HepG2 (cell line): ENCODE results near the gene ZNF793.

Source experiments
- BHLHE40 ChIP-seq: IDR thresholded peaks from 2 replicates; pipeline ENCODE4 v1.6.1; 2011; ENCODE audit warnings: low read length, improper control_type of control experiment
- BRCA1 ChIP-seq: sonication (generic); formaldehyde crosslinking; IDR thresholded peaks from 2 replicates; pipeline ENCODE4 v1.4.0; 2020; ENCODE audit warnings: missing genetic modification reagents
- ETV6 ChIP-seq: sonication (generic); formaldehyde crosslinking; conservative IDR thresholded peaks from 2 replicates; pipeline ENCODE4 v1.4.0; 2020; ENCODE audit warnings: missing genetic modification reagents
- NFRKB ChIP-seq: fragments of 450-650 bp; IDR thresholded peaks from 2 replicates; pipeline ENCODE4 v1.6.1; 2017
- NFYB ChIP-seq: sonication (generic); formaldehyde crosslinking; IDR thresholded peaks from 2 replicates; pipeline ENCODE4 v1.4.0; 2020; ENCODE audit warnings: missing genetic modification reagents
- SMC3 ChIP-seq: IDR thresholded peaks from 2 replicates; pipeline ENCODE4 v1.6.1; 2011; ENCODE audit warnings: low read length, improper control_type of control experiment
- SSRP1 ChIP-seq: IDR thresholded peaks from 2 replicates; pipeline ENCODE4 v1.6.1; 2016; ENCODE audit warnings: control low read depth
- TCF7 ChIP-seq: sonication (generic); IDR thresholded peaks from 2 replicates; pipeline ENCODE4 v1.6.1; 2016; ENCODE audit warnings: antibody characterized with exemption, low read depth
- ZSCAN21 ChIP-seq: sonication (generic); formaldehyde crosslinking; IDR thresholded peaks from 2 replicates; pipeline ENCODE4 v1.8.0; 2022; ENCODE audit warnings: mild to moderate bottlenecking, missing genetic modification reagents, moderate library complexity, borderline replicate concordance
- TF ChIP-seq, protein P1 (sequence below): sonication (generic); formaldehyde crosslinking; IDR thresholded peaks from 2 replicates; pipeline ENCODE4 v1.5.0; 2020; ENCODE audit warnings: mild to moderate bottlenecking, missing genetic modification reagents, moderate library complexity
- TF ChIP-seq, protein P2 (sequence below): IDR thresholded peaks from 2 replicates; pipeline ENCODE4 v1.6.1; 2012; ENCODE audit warnings: low read length, improper control_type of control experiment
- TF ChIP-seq, protein P3 (sequence below): sonication (generic); formaldehyde crosslinking; IDR thresholded peaks from 2 replicates; pipeline ENCODE4 v1.4.0; 2020; ENCODE audit warnings: low read depth, missing genetic modification reagents

DNA sequence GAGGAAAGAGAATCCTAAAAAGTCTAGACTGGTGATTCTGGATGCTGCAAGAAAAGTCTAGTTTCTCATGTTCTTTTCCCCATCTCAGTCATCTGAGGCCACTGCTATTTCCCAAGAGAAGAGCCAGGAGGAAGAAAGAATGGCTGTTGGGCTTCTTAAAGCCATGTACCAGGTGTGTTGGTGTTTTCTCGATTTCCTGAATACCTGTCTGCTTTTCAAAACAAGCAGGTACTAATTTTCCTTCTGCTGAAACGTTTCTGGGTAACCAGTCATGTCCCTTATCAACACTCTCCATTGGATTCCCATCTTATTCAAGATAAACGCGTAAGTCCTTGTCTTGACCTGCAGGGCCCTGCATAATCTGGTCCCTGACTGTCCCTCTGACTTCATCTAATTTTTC lies 36.5 kb upstream of the ZNF793 start:
- TF ChIP-seq BRCA1 (no peak), BHLHE40 (no peak), NFYB (CRISPR knock-in tag) (no peak), SSRP1 (CRISPR knock-in tag) (no peak), NFRKB (no peak), SMC3 (no peak), ETV6 (CRISPR knock-in tag) (no peak), ZSCAN21 (CRISPR knock-in tag) (no peak), TCF7 (no peak)
- TF ChIP-seq, protein P1, sequence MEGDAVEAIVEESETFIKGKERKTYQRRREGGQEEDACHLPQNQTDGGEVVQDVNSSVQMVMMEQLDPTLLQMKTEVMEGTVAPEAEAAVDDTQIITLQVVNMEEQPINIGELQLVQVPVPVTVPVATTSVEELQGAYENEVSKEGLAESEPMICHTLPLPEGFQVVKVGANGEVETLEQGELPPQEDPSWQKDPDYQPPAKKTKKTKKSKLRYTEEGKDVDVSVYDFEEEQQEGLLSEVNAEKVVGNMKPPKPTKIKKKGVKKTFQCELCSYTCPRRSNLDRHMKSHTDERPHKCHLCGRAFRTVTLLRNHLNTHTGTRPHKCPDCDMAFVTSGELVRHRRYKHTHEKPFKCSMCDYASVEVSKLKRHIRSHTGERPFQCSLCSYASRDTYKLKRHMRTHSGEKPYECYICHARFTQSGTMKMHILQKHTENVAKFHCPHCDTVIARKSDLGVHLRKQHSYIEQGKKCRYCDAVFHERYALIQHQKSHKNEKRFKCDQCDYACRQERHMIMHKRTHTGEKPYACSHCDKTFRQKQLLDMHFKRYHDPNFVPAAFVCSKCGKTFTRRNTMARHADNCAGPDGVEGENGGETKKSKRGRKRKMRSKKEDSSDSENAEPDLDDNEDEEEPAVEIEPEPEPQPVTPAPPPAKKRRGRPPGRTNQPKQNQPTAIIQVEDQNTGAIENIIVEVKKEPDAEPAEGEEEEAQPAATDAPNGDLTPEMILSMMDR (CRISPR knock-in tag), result no peak
- TF ChIP-seq, protein P2, sequence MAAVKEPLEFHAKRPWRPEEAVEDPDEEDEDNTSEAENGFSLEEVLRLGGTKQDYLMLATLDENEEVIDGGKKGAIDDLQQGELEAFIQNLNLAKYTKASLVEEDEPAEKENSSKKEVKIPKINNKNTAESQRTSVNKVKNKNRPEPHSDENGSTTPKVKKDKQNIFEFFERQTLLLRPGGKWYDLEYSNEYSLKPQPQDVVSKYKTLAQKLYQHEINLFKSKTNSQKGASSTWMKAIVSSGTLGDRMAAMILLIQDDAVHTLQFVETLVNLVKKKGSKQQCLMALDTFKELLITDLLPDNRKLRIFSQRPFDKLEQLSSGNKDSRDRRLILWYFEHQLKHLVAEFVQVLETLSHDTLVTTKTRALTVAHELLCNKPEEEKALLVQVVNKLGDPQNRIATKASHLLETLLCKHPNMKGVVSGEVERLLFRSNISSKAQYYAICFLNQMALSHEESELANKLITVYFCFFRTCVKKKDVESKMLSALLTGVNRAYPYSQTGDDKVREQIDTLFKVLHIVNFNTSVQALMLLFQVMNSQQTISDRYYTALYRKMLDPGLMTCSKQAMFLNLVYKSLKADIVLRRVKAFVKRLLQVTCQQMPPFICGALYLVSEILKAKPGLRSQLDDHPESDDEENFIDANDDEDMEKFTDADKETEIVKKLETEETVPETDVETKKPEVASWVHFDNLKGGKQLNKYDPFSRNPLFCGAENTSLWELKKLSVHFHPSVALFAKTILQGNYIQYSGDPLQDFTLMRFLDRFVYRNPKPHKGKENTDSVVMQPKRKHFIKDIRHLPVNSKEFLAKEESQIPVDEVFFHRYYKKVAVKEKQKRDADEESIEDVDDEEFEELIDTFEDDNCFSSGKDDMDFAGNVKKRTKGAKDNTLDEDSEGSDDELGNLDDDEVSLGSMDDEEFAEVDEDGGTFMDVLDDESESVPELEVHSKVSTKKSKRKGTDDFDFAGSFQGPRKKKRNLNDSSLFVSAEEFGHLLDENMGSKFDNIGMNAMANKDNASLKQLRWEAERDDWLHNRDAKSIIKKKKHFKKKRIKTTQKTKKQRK, result no peak
- TF ChIP-seq, protein P3, sequence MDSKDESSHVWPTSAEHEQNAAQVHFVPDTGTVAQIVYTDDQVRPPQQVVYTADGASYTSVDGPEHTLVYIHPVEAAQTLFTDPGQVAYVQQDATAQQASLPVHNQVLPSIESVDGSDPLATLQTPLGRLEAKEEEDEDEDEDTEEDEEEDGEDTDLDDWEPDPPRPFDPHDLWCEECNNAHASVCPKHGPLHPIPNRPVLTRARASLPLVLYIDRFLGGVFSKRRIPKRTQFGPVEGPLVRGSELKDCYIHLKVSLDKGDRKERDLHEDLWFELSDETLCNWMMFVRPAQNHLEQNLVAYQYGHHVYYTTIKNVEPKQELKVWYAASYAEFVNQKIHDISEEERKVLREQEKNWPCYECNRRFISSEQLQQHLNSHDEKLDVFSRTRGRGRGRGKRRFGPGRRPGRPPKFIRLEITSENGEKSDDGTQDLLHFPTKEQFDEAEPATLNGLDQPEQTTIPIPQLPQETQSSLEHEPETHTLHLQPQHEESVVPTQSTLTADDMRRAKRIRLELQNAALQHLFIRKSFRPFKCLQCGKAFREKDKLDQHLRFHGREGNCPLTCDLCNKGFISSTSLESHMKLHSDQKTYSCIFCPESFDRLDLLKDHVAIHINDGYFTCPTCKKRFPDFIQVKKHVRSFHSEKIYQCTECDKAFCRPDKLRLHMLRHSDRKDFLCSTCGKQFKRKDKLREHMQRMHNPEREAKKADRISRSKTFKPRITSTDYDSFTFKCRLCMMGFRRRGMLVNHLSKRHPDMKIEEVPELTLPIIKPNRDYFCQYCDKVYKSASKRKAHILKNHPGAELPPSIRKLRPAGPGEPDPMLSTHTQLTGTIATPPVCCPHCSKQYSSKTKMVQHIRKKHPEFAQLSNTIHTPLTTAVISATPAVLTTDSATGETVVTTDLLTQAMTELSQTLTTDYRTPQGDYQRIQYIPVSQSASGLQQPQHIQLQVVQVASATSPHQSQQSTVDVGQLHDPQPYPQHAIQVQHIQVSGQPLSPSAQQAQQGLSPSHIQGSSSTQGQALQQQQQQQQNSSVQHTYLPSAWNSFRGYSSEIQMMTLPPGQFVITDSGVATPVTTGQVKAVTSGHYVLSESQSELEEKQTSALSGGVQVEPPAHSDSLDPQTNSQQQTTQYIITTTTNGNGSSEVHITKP (CRISPR knock-in tag), result no peak
